ENCODE measurements around the gene GPR108.
"Not testable (repeated sequence)": the region's sequence is repeated elsewhere in the genome, so short reads cannot be mapped to it uniquely, and the experiment has no call there.

GPR108 gene

DNA sequence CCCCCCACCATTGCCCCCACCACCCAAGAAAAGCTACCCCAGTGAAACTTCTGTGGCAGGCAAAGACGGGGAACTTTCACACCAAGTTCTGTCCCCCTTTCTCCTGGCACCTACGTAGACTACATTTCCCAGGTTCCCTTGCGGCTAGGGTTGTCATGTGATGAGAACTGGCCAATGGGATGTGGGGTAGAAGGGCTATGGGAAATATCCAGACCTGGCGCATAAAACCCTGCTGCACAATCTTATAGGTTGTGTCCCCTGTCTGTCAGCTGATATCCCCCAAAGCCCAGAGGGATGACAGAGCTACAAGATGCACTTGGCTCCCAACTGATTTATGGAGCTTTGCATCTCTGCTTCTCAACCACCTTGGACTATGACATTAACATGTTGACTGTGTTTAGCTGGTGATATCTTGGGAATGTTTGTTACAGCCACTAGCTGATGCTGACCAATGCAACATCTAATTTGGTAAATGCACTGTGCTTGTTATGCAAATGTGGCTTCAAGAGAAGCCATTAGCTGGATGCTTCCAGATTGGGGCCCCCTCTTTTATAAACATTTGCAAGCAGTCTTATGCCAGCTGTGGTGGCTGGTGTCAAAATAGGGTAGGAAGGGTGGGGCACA lies 23.8 kb upstream of the GPR108 start:
- no peak for DNase-seq (ENCODE audit: low read depth in 2 of 3, low spot score in 1 of 3)

DNA sequence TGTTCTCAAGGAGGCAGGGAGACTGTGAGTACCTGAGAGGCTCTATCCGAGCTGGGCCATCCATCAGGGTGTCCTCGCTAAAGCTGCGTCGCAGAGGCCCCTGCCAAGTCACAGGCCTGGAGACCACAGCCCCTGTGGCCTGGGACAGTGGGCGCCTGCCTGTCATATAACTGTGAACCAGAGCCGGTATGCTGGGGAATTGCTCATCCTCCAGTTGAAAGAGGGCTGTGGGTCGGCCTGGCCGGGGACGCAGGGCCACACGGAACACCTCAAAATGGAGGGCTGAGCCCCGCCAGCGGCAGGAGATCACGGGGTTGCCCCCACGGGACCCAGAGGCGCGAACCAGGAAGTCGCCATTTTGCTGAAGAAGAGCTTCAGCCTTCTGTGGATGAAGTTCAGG lies 23.2 kb upstream of the GPR108 start:
- no peak for DNase-seq (ENCODE audit: low read depth in 2 of 3, low spot score in 1 of 3)

DNA sequence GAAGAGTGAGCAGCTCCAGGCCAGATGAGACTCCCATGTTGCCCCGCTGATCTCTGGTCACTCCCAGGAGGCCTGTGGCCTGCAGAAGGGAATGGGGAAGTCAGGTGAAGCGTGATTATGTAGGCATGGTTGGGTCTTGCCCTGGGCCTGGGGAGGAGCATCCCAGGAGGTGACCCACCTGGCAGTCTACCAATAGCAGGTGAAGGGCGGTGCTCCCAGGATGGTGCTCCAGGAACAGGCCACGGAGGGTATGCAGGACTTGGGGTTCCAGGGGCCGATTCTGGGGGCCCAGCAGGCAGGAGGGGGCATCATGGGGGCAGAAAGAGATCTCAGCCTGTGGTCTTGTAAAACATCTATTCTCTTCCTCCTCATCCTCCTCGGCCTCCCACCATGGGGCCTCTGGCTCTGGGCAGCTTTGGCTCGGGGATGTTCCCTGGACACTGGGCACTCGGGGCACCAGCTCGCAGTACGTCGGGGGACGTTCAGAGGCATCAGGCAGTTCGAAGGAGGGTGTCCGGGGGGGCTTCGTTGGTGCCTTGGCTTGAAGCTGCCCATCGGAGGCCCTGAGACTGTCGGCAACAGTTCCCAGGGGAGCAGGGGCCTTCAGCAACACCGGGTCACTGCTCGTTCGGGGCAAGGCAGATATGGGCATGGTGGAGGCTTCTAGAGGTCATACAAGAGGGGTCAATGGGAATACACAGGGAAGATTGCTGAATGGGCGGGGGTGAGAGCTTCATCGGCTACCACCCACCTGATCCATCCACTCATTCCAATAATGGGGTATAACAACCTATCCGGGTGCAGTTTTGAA lies 17.5 kb upstream of the GPR108 start:
- no peak for DNase-seq (ENCODE audit: low read depth in 2 of 3, low spot score in 1 of 3)

DNA sequence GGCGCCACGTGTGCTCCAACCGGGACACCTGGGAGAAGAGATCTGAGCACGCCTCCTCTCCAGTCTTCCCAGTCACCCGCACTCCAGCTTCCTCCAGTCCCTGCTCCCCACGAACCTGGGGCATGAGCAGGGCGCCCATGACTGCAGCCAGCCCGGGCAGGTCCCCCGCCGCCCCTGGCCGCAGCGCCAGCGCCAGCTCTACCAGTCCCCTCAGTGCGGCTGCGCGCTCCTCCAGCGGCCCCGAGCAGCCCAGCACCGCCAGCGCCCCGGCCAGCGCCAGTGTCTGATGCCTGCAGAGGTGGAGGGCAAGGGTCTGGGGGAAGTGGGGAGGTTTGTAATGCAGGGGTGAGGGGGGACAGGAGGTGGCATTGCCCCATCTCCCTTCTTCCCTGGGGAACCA lies 16.8 kb upstream of the GPR108 start:
- DNase-seq (ENCODE audit: low read depth in 2 of 3, low spot score in 1 of 3) = no peak

DNA sequence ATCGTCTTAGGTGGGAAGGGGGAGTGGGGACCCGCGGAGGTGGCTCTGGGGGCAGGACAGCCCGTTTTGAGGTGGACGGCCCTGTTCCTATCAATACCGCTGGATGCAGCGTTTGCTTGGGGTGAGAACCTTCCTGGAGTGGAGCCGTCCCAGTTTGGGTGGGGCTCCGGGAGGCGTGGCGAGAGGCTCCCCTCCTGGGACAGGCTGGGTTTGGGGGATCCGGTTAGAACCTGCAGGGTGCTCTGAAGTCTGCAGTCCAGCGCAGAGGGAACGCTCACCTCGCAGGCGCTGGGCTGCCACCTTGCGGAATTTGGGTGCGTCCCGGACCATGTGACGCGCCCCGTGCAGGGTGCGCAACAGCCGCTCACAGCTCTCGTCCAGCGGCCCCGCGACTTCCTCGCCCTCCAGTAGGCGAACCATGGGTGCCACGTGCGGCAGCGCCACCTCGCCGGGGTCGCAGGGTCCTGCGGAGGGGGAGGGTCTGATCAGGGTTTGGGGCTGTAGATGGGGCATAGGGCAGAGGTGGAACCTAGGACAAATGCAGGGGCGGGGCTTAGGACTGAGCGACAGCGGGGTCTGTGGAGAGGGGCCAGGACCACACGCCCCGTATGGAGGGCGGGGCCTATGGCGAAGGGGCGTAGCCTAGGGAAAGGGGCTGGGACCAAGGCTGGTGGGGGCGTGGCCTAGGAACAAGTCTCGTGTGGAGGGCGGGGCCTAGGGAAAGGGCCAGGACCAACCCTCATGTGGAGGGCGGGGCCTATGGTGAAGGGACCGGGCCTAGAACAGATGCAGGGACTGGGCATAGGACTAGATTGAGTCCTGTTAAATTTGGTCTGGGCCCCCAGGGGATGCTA lies 16.0 kb upstream of the GPR108 start:
- peak; percentile 80 to 87 (median 81) for DNase-seq (ENCODE audit: low read depth in 2 of 3, low spot score in 1 of 3)

DNA sequence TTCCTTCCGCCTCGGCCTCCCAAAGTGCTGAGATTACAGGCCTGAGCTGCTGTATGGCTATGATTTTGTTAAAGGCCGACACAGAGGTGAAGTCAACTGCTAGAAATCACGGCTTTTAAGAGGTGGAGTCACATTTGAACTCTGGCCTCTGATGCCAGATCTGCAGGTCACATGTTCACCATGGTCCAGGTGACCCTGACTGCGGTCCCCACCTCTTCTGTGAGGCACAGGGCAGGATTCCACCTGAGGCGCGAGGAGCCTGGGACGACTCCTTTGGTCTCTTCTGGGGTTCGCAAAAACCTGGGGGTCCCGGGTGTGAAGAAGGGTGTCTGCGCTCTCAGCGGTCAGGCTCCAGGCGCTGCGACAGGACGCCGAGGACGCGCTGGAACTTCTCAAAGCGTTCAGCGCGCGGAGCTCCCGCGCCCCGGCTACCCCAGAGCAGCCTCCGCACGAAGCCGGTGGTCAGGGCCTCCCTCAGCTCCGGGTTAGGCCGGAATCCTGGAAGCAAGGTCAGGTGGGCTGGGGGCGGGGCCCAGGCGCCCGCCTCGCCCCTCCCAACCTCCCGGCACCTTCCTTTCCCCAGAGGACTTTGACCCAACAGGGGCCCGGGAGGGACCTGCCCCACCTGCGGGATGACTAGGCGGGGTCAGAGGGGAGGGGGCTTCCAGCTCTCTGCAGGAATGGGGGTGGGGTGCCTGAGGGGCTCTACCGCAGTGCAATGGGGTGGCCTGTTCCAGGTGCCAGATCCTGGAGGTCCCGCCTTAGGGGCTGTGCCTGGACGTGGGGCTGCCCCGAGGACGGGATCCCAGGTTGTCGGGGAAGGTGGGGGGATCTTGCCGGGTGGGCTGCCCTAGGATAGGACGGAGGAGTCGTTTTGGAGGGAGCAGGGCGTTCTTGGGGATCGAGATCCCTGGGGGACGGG lies 15.1 kb upstream of the GPR108 start:
- DNase-seq (ENCODE audit: low read depth in 2 of 3, low spot score in 1 of 3) = no peak

DNA sequence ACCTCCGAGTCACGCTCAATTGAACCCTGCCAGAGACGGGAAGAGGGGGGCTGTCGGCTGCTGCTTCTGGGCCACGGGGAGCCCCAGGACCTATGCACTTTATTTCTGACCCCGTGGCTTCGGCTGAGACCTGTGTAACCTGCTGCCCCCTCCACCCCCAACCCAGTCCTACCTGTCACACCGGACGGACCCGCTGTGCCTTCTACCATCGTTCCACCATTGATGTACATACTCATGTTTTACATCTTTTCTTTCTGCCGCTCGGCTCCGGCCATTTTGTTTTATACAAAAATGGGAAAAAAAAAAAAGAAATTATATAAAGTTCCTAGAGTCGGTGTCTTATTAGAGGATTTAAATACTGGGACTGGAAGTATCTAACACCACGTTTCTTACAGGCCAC lies 13.8 kb upstream of the GPR108 start:
- no peak for DNase-seq (ENCODE audit: low read depth in 2 of 3, low spot score in 1 of 3)

DNA sequence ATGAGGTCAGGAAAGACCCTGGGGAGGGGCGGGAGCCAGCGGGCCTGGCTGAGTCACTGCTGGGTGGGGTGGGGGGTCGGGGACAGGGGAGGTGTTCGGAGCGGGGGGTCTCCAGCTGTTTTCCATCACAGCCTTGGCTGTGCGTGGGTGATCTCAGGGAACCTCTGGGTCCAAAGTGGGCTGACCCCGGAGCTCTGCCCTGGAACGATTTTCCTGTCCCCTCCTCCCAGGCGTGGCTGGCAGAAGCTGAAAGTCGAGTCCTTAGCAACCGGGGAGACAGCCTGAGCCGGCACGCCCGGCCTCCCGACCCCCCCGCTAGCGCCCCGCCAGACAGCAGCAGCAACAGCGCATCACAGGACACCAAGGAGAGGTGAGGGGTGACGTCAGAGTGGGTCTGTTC lies 12.7 kb upstream of the GPR108 start:
- no peak for DNase-seq (ENCODE audit: low read depth in 2 of 3, low spot score in 1 of 3)

DNA sequence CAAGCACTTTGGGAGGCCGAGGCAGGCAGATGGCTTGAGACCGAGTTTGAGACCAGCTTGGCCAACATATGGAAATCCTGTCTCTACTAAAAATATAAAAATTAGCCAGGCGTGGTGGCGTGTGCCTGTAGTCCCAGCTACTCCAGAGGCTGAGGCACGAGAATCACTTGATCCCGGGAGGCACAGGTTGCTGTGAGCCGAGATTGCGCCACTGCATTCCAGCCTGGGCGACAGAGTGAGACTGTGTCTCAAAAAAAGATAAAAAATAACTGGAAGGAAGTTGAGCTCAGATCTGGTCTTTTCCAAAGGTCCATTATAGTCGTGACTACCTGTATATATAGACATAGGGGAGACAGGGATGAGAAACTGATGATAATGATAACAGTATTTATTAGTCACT lies 11.2 kb upstream of the GPR108 start:
- not testable (repeated sequence) for DNase-seq (ENCODE audit: low read depth in 2 of 3, low spot score in 1 of 3)

DNA sequence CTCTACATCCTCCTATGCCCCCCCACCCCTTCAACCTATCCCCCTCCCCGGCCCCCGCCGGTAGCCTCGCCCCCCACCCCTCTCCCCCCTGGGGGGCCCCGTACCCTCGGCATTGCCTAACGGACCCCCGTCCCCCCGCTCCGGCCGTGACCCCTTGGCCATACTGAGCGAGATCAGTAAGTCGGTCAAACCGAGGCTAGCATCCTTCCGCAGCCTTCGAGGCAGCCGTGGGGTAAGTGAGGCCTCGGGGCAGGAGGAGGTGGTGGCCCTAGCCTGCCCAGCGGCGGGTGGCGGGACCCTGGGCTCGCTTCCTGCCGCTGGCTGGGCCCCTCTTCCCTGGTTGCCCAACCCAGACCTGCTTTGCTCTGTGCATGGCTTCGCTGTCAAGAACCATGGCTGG lies 8.6 kb upstream of the GPR108 start:
- DNase-seq (ENCODE audit: low read depth in 2 of 3, low spot score in 1 of 3) = no peak

DNA sequence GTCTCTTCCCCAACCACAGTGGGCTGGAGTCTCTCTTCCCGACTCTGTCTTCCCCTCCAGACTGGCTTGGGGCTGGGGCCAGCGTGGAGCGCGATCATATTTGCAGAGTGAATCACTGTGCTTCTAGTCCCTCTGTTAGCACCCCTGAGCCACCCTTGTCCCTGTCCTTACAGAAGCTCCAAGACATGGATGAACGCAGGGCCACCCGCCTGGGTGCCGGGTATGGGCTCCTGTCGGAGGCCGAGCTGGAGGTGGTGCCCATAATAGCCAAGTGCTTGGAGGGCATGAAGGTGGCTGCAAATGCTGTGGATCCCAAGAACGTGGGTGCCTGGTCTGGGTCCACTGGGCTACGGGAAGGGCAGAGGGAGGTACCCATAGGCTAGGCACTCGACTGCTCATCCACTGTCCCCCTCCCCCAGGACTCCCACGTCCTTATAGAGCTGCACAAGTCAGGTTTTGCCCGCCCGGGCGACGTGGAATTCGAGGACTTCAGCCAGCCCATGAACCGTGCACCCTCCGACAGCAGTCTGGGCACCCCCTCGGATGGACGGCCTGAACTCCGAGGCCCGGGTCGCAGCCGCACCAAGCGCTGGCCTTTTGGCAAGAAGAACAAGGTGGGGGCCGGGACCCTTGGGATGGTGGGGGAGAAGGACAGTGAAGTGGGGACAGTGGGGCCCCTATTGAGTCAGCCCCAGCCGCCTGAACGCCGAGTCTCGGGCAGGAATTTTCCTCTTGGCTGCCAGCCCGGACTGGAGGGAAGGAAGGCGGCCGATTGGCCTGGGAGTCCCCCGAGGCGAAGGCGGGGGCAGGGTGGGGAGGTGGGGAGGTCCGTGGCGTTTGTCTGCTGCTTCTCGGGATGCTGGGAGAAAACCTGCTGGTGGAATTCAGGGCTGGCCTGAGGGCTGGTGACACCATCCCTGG lies 7.3 kb upstream of the GPR108 start:
- DNase-seq (ENCODE audit: low read depth in 2 of 3, low spot score in 1 of 3) = no peak

DNA sequence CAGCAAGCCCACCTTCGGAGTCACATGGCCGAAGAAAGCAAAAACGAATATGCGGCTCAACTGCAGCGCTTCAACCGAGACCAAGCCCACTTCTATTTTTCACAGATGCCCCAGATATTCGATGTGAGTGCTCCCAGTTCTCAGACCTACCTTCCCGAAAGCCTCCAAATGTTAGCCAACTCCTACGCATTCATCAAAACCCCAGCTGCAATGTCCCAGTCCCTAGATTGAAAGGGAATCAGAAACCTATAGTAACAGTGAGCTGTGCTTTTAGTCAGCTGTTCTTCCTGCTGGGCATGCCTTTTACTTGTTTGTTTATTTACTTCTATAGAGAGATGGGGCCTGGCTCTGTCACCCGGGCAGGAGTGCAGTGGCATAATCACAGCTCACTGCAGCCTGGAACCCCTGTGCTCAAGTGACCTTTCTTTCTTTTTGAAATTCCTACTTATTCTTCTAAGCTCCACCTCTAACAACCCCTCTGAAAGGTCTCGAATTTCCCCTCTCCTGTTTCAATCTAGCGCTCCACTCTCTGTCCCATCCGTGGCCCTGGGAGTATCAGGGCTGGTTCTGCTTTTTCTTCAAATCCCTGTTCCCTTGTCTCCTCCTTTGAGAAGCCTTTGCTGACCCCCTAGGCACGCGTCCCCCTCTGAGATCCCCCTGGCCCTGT lies 6.5 kb upstream of the GPR108 start:
- no peak for DNase-seq (ENCODE audit: low read depth in 2 of 3, low spot score in 1 of 3)

DNA sequence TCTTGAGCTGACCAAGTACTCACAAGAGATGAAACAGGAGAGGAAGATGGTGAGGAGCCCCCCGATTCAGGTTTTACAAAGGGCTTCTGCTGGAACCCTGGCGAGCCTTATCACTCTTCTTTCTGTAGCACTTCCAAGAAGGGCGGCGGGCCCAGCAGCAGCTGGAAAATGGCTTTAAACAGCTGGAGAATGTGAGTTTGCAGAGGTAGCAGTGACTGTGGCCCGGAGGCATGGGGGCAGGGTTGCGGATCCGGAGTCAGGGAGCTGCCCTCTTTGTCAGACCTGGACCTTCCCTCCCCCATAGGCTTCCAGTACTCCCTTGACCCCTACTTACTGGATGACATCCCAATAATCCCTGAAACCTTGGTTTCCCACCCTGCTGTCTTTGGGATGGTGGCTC lies 5.7 kb upstream of the GPR108 start:
- no peak for DNase-seq (ENCODE audit: low read depth in 2 of 3, low spot score in 1 of 3)

DNA sequence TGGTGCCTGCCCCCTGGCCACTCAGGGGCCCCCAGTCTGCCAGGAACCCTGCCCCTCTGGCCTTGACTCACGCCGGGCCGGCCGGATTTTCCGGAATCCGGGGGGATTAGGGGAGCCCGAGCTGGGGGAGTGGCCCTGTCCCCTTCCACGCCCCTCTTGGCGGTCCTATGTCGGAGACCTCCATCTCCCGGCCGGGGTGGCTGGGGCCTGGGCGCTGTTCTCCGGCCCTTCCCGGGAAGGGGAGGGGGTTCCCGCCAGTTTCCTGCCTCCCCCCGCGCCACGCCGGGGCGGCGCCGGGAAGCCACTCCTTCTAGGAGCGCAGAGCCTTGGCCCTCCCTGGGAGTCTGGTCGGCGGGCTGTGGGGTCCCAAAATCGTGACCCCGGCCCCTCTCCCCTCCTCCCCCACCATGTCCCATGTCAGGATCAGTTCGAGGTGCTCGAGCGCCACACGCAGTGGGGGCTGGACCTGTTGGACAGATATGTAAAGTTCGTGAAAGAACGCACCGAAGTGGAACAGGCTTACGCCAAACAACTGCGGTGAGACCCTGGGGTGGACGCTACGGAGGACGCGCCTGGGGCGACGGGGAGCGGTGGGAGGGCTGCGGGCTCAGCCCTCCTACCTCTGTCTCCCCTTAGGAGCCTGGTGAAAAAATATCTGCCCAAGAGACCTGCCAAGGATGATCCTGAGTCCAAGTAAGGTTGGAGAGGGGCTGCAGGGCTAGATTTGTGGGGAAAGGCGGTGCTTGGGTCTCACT lies 3.4 kb upstream of the GPR108 start:
- DNase-seq (ENCODE audit: low read depth in 2 of 3, low spot score in 1 of 3) = no peak

DNA sequence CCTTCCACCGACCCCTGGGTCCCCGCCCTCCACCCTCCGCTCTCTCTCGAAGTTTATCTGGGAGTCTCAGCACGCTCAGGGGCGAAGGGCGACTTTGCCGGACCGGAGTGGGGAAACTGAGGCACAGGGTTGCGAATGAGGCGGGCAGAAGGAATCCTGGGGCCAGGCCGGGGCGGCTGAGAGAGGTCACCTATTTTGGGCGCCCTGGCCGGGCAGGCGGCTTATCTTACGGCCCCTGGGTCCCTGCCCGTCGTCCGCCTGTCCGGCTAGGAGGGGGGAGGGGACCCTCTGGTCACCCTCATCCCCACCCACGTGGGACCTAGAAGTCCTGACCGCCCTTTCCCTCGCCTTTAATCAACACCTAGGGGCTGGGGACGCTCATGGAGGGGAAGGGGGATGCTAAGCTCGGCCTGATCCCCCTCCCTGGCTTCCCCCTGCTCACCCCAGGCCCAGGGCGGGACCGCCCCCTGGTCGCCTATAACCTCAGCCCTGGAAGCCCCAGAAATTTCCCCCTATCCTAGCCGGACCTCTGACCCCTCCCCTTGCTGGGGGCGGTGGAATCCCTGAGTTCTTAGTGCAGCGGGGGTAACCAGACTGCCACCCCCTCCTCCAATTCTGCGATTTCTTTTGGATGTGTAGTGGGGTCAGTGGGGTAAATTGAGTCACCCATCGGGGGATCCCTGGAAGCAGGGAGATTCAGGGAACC lies 2.7 kb upstream of the GPR108 start:
- DNase-seq (ENCODE audit: low read depth in 2 of 3, low spot score in 1 of 3) = peak in 1 of 3 donors; percentile 8

DNA sequence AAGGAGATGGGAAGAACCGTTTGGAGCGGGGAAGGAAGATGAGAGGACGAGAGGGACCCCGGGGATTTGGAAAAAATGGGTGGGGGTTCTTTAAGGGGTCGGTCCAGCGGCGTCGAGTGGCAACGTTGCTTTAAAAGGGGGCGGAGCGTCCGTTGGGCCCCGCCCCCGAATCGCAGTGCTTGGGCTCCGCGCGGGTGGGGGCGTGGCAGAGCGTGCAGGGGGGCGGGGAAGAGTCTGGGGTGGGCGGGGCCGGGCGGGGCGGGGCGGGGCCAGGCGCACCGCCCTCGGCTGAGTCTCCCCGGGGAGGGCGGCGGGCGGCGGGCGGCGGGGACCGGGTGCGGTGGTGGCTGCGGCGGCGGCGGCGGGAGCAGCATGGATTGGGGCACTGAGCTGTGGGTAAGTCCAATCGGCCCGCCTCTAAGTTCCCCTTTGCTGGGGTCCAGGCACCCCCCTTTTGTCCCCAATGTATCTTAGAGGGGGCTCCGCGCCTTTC lies 2.1 kb upstream of the GPR108 start, which contains the start of gene TRIP10:
TSS of gene TRIP10 (plus strand) at position 291 of the 493 bp plus-strand sequence. CDS start at position 373, 82 bp downstream.
- peak; percentile 65 to 73 (median 70) for DNase-seq (ENCODE audit: low read depth in 2 of 3, low spot score in 1 of 3)

DNA sequence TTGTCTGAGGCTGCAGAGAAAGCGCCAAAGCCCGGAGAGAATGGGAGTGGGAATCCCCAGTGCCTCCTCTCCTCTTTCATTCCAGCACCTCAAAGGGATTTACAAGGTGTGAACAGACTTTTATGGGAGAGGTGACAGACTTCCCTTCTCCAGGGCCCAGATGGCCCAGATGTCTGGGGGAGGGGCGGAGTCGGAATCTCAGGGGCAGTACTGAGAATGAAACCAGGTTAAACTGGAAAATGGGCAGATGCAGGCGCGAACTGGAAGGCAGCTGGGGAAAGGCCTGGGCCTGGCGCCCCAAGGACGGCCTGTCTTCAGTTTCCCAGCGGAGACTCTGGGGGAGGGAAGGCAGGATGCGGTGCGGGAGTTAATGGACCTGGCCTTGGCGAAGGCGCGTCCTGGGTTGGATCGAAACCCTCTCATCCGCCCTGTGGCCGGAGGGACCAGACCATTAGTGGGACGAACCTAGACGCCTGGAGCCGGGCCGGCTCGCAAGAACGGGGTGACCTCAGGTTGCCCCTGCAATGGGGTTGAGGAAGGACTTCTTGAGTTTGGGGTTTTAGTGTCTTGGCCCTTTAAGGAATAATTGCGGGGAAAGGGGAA lies 1.5 kb upstream of the GPR108 start:
- DNase-seq (ENCODE audit: low read depth in 2 of 3, low spot score in 1 of 3) = peak in 1 of 3 donors; percentile 20
